HL-60 (cell line): ENCODE measurements around the gene TLL1.

Experiments
- DNase-seq, 2 experiments: peaks; one replicate each; pipeline ENCODE4 v3.0.0-alpha.2; 2010 to 2020; ENCODE audit warnings: low read depth in 1 of 2, low spot score in 1 of 2
- H3K27ac ChIP-seq: fragments of 250-450 bp; sonication (Bioruptor Pico); replicated peaks from 2 replicates; pipeline ENCODE4 v1.5.1; 2020; ENCODE audit warnings: mild to moderate bottlenecking, moderate library complexity
- H3K27me3 ChIP-seq: fragments of 250-450 bp; sonication (Bioruptor Pico); 2 replicates; pipeline ENCODE4 v1.5.1; 2021; ENCODE audit warnings: mild to moderate bottlenecking, moderate library complexity; ENCODE audit not compliant: insufficient read depth, poor library complexity, severe bottlenecking
- H3K4me3 ChIP-seq: replicated peaks from 2 replicates; pipeline ENCODE4 v1.5.1; 2011; ENCODE audit warnings: mild to moderate bottlenecking, control low read depth, low read length; ENCODE audit not compliant: insufficient read depth
- GABPA ChIP-seq: IDR thresholded peaks from 2 replicates; pipeline ENCODE4 v1.6.1; 2012; ENCODE audit warnings: low read depth
- POLR2AphosphoS5 ChIP-seq: IDR thresholded peaks from 2 replicates; pipeline ENCODE4 v1.6.1; 2012; ENCODE audit warnings: low read depth
- SPI1 ChIP-seq: IDR thresholded peaks from 2 replicates; pipeline ENCODE4 v1.6.1; 2012; ENCODE audit warnings: low read depth, mild to moderate bottlenecking, borderline replicate concordance
- long read RNA-seq: library from polyadenylated mRNA; unstranded; transcript quantifications from one replicate; pipeline ENCODE4 v2.0.0, GENCODE V29; 2020
- TF ChIP-seq, protein P1 (sequence below): IDR thresholded peaks from 2 replicates; pipeline ENCODE4 v1.6.1; 2012; ENCODE audit warnings: low read depth; ENCODE audit not compliant: insufficient replicate concordance
- TF ChIP-seq, protein P2 (sequence below): IDR thresholded peaks from one replicate; pipeline ENCODE4 v1.5.1; 2011; ENCODE audit warnings: low read length, control low read depth, inconsistent platforms; ENCODE audit not compliant: insufficient read depth

The TLL1 gene
- long read RNA-seq, partial matches to known transcripts: 0 of 1 reads
- long read RNA-seq, other reads (novel, unspliced or antisense): 1 of 1 reads

DNA sequence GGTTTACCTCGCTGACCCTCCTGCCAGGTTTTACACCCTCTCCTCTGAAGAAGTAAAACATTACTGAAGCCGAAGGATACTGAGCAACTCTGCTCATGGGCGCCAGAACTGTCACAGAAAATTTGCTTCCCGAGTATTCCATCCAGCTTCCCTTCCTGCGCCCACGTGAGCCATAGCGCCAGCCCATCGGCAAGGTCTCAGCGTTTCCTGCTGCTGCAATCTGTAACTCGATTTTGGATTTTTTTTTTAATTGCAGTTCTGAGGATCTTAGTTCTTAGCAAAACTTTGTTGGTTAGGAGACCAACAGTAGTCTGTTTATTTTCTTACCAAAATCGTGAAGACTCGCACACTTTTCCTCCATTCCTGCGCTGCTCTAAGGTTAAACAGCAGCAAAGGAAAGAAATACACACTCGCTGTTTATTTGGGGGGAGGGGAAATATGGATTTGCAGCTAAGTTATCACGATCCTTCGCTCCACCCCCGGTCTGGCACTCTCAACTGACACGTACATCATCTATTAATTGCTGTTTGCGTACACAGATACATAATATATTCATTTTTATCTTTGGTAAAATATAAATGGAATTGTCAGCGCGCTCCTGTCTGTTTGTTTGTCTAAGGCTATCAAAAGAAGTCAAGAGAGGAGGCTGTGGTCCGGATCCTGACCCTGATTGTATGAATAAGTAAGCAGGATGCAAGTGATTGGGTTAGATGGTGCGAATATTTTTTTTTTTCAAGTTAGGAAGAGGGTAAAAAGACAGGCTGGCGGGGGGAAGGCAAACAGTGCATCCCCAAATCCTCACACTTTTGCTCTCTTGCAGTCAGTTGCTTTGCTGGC, at the start of gene TLL1:
Gene TLL1, plus strand, starts transcription at position 777 of the 837 bp plus-strand sequence. CDS start 668 bp downstream, outside the sequence.
- Histone ChIP-seq H3K27me3 (peaks cover 44% of the 10 kb centered on the region), H3K4me3 (no peak within 1 kb of the TSS), H3K27ac (no peak within 1 kb of the TSS)
- TF ChIP-seq GABPA: no peak
- no peak for TF ChIP-seq POLR2AphosphoS5
- no peak for TF ChIP-seq SPI1
- DNase-seq: no peak

DNA sequence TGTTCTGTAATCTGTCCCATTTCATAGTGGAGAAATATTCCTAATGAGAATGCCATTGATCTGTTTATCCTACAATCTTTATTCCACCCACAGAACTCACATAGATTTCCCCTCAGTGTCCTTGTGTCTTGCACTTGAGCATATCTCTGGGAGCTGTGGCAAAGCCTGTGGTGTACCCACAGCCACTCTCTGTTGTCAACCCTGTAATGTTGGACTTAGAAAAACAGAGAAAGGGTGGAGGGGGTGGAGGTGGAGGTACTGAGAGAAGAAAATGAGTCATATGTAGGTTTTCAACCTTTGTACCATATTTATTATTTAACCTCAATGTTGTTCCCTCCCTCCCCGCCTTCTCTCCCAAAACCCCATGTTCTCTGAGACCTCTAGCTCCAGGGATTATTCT, 46.9 kb upstream of the TLL1 start:
- Histone ChIP-seq H3K4me3 (no peak overlapping the region), H3K27me3 (no peaks in the 10 kb centered on the region), H3K27ac (no peak overlapping the region)
- TF ChIP-seq SPI1 (no peak), POLR2AphosphoS5 (no peak), GABPA (no peak)
- TF ChIP-seq, protein P1, sequence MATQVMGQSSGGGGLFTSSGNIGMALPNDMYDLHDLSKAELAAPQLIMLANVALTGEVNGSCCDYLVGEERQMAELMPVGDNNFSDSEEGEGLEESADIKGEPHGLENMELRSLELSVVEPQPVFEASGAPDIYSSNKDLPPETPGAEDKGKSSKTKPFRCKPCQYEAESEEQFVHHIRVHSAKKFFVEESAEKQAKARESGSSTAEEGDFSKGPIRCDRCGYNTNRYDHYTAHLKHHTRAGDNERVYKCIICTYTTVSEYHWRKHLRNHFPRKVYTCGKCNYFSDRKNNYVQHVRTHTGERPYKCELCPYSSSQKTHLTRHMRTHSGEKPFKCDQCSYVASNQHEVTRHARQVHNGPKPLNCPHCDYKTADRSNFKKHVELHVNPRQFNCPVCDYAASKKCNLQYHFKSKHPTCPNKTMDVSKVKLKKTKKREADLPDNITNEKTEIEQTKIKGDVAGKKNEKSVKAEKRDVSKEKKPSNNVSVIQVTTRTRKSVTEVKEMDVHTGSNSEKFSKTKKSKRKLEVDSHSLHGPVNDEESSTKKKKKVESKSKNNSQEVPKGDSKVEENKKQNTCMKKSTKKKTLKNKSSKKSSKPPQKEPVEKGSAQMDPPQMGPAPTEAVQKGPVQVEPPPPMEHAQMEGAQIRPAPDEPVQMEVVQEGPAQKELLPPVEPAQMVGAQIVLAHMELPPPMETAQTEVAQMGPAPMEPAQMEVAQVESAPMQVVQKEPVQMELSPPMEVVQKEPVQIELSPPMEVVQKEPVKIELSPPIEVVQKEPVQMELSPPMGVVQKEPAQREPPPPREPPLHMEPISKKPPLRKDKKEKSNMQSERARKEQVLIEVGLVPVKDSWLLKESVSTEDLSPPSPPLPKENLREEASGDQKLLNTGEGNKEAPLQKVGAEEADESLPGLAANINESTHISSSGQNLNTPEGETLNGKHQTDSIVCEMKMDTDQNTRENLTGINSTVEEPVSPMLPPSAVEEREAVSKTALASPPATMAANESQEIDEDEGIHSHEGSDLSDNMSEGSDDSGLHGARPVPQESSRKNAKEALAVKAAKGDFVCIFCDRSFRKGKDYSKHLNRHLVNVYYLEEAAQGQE: no peak
- TF ChIP-seq, protein P2, sequence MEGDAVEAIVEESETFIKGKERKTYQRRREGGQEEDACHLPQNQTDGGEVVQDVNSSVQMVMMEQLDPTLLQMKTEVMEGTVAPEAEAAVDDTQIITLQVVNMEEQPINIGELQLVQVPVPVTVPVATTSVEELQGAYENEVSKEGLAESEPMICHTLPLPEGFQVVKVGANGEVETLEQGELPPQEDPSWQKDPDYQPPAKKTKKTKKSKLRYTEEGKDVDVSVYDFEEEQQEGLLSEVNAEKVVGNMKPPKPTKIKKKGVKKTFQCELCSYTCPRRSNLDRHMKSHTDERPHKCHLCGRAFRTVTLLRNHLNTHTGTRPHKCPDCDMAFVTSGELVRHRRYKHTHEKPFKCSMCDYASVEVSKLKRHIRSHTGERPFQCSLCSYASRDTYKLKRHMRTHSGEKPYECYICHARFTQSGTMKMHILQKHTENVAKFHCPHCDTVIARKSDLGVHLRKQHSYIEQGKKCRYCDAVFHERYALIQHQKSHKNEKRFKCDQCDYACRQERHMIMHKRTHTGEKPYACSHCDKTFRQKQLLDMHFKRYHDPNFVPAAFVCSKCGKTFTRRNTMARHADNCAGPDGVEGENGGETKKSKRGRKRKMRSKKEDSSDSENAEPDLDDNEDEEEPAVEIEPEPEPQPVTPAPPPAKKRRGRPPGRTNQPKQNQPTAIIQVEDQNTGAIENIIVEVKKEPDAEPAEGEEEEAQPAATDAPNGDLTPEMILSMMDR: no peak
- no peak for DNase-seq

DNA sequence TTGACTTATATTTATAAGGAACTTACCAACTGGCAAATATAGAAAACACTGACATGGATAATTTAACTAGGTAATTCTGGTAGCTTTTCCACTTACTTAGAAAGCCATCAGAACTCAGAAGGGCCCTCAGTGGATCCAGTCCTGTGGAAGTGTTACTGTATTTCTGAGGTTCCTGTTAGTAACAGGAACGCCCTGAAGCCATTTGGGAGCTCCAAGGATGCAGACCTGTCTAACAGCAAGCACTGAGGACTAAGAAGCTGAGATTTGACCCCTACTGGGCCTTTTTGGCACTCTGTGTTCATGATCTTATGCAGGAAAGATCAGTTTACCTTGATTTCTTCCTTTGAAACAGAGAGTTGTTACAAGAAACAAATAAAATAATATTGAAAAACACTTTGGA, 46.0 kb upstream of the TLL1 start:
- no peak for DNase-seq
- TF ChIP-seq, protein P2: no peak
- TF ChIP-seq POLR2AphosphoS5 (no peak), SPI1 (no peak), GABPA (no peak)
- TF ChIP-seq, protein P1: no peak

DNA sequence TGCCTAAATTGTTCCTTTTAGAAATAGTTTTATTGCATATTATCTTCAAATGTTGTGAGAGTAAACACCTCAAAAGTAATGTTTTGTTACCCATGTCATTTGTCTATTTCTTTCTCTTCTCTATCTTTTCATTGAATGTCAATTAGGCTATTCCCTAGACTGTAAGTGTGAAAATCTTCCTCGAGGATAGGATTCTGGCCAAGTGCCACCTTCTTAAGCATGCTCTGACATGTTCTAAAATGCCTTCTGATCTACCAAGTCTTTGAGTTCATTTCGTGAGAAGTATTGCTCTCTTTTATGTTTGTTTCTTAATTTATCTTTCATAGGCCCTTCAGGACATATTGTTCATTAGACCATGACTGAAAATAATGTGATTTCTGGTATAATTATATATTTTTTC, 44.1 kb upstream of the TLL1 start:
- no peak for DNase-seq
- H3K4me3 ChIP-seq: no peak overlapping the region
- TF ChIP-seq GABPA: no peak
- no peak for TF ChIP-seq POLR2AphosphoS5
- no peak for TF ChIP-seq SPI1
- TF ChIP-seq, protein P2: no peak
- TF ChIP-seq, protein P1: no peak
- H3K27me3 ChIP-seq: no peaks in the 10 kb centered on the region
- no peak overlapping the region for H3K27ac ChIP-seq

More for the DNA sequence above, 46.0 kb upstream of the TLL1 start:
- no peaks in the 10 kb centered on the region for H3K27me3 ChIP-seq
- H3K27ac ChIP-seq: no peak overlapping the region
- H3K4me3 ChIP-seq: no peak overlapping the region
